ENCODE measurements around the gene CSMD2.
A peak's percentile ranks its signal among the peaks of the same experiment; 100 is the strongest.

The CSMD2 gene

DNA sequence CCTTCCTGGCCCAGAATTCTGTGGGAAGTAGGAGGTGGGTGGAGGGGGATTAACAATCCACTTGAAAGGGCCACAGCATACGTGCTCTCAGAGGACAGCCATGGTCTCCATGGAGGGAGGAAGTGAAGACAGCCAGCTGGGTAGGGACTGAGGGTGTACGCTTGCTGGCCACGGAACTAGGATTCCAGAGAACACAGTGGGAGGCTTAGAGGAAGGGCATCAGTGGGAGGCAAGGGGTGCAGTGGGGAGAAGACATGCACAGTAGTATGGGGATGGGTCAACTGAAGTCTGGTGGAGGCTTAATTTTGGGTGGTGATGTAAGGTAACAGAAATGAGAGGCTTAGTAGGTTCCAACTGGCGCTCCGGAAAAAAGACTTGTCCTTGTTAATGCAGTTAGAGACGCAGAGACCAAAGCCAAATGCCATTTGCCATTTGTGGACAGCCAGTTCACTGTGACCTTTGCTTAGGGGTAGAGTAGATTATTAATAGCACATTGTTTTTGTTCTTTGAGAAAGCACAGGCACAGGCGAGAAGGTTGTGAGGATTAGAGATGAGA, 589.6 kb downstream of the CSMD2 start:
- no peak for DNase-seq

- no peak for DNase-seq
These were observed 591.4 kb downstream of the CSMD2 start for GRCh38 chr1:33573661-33574060.

- DNase-seq: no peak
These were observed 592.6 kb downstream of the CSMD2 start for GRCh38 chr1:33572387-33572786.

DNA sequence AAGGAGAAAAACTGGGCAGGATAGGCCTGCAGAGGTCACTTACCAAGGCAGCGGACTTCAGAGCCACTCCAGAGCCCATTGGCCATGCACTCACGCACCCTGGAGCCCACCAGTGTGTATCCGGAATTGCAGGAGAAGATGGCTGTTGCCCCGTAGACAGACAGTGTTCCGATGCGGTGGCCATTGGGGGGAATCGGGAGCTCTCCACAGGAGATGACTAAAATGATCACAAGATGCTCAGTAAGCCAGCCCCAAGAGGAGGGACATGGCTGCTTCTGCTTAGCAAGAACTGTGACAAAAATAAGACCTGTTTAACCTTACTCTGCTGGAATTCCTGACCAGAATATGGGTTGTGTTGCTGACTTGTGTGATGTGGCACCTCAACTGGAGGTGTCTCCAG, 595.7 kb downstream of the CSMD2 start:
- no peak for DNase-seq

GRCh38 chr1:33563699-33564098, 601.3 kb downstream of the CSMD2 start:
- no peak for DNase-seq

DNA sequence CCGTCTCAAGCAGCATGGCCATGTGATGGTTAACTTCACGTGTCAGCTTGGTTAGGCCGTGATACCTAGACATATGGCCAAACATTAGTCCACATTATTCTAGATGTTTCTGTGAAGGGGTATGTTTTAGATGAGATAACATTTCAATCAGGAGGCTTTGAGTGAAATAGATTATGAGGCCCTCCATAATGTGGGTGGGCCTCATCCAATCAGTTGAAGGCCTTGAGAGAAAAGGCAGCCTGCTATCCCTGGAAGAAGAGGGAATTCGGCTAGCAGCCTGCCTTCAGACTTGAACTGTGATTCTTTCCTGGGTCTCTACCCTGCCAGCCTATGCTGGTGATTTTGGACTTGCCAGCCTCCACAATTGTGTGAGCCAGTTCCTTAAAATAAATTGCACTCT, 602.5 kb downstream of the CSMD2 start:
- no peak for DNase-seq

DNA sequence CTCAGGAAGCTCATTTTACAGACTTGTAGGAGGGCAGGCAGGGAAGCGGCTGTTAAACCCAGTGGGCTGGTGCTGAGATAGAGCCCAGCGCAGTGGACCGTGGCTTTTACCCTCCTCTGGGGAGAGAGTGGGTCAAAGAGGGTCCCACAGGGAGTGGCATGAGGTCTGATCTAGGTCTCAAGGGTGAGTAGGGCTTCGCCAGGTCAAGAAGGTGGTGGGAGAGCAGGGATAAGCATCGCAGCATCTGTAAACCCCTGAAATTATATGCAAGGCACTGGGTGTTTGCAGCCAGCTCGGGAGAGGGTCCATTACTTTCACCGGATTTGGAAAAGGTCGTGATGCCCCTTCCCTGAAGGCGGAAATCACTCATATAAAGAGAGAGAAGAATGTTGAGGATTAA, 603.5 kb downstream of the CSMD2 start:
- DNase-seq: no peak

- DNase-seq: peak; percentile 4
These were observed 604.4 kb downstream of the CSMD2 start for GRCh38 chr1:33560680-33561079.

- no peak for DNase-seq
These were observed 616.3 kb downstream of the CSMD2 start for GRCh38 chr1:33548721-33549120.

GRCh38 chr1:33548319-33548718, 616.7 kb downstream of the CSMD2 start:
- no peak for DNase-seq

DNA sequence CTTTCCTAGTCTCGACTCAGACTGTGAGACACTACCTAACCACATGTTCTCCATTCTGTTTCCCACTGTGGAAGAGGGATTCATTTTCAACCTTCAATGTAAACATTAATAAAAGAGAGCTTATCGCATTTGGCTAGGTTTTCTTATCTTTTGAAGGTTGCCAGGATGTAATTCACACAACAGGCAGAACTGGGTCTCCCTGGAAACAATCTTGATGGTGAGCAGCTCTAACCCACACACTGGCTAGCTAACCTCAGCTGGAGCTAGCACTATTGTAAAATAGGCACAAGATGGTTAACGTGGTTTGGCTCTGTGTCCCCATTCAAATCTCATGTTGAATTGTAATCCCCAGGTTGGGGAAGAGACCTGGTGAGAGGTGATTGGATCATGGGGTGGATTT, 617.5 kb downstream of the CSMD2 start:
- DNase-seq: no peak

- DNase-seq: no peak
These were observed 623.1 kb downstream of the CSMD2 start for GRCh38 chr1:33541966-33542365.

GRCh38 chr1:33537885-33538284, 627.1 kb downstream of the CSMD2 start:
- DNase-seq: no peak

GRCh38 chr1:33535334-33535733, 629.7 kb downstream of the CSMD2 start:
- DNase-seq: no peak

GRCh38 chr1:33532936-33533335, 632.1 kb downstream of the CSMD2 start:
- DNase-seq: no peak

DNA sequence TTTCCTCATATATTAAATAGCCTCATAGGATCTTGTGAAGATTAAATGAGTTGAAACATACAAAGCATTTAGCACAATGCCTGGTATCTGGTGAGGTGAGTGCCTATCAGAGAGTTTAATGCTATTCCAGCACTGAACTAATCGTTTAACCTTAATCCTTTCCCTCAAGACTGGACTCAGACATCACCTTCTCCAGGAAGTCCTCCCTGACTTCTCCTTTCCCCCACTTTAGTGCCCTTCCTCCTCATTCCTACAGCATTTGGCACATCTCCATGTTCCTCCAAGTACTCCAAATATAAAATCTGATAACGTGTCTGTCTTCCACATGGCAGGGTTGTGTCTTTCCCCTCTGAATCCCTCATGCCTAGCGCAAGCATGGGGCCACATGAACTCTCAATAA, 632.8 kb downstream of the CSMD2 start:
- DNase-seq: no peak

- no peak for DNase-seq
These were observed 635.1 kb downstream of the CSMD2 start for GRCh38 chr1:33529957-33530356.

DNA sequence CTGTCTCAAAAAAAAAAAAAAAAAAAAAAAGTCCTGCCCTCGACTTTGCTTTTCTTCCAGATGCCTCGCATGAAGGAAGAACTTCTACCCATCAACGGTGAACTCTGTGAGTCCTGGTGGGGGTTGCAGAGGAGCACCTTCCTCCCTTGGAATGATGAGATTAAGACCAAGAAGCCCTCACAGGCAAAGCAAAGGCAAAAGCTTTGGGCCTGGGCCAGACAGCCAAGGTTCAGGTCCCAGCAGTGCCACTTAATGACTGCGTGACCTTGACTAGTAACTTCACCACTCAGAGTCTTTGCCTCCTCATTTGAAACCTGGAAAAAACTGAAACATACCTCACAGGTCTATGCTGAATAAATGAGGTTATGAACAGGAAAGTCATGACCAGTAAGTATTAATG, 637.1 kb downstream of the CSMD2 start:
- no peak for DNase-seq

DNA sequence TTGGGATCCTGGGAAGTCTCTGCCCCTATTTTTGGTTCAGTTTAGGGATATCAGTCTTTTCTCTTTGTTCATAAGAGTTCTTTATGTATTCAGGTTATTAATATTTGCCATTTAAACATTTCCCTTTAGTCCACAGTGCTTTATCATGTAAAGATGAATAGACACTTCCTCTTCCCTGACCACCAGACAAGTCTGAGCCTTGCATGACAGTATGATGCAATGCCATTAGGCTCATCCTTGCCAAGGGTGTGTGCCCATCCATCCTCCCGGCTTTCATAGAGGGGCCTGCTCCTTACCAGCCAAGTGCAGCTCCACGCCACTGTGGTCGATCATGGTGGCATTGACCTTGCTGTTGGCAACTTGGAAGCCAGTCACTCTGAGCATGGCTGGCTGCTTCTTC, 640.4 kb downstream of the CSMD2 start:
- no peak for DNase-seq

GRCh38 chr1:33519240-33519884, 645.7 kb downstream of the CSMD2 start:
- no peak for DNase-seq

- DNase-seq: no peak
These were observed 647.3 kb downstream of the CSMD2 start for GRCh38 chr1:33517596-33518250.

GRCh38 chr1:33516891-33517567, 648.0 kb downstream of the CSMD2 start:
- DNase-seq: no peak

DNA sequence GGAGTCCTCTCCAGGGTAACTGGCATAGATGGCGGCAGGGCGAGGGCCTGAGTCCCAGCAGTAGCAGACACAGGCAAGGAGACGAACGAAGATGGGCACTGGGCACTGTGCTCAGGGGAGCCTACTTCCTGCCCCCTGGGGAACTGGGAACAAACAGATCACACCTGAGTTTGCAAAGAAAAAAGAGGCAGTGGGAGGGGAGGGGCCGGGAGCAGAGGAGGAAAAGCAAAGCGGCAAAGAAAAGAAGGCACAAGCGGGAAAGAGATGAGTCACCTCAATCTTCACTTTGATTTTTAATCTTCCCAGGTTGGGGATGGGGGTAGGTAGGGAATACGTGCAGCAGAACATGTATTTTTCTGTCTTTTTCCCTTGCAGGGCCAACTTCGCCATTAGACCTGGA, 648.6 kb downstream of the CSMD2 start:
- DNase-seq: no peak

DNA sequence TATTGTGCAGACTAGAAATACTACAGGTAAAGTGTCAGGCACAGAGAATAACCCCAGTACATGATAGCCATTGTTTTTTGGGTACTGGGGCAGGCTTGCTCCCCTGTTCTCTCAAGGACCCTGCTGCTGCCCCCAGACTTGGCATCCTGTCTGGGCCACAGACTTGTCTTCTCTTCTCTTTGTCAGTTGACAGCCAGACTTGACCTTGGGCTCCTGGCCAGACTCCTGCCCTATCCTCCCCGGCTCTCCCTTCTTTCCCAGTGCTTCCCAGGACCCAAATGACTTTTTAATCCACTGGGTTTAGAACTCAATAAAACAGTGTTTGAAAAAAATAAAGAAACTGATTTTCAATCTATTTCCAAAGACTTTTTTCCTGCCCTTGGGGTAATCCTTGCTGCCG, 649.4 kb downstream of the CSMD2 start:
- DNase-seq: no peak

Measured in EL (cell line).